Glomerular endothelial cell (primary cell): Measurements from ENCODE around the gene SLC36A4. TPM values are rescaled to one million over a fixed set of nuclear protein-coding genes. Genes with fewer than 3 reads are reported as not detected.
"Not testable (repeated sequence)": the region's sequence is repeated elsewhere in the genome, so short reads cannot be mapped to it uniquely, and the experiment has no call there.

Source experiments
- DNase-seq: peaks from one replicate; pipeline ENCODE4 v3.0.0-alpha.2; 2011; ENCODE audit warnings: low read depth, low spot score; ENCODE audit errors: extremely low read depth
- total RNA-seq: library from RNA; depleted of rRNA; stranded (reverse); fragments of >200 nt; gene quantifications from 2 replicates; pipeline ENCODE4 v1.2.3, GENCODE V29; 2015

The SLC36A4 gene
- total RNA-seq, 1 donor from 2014 or later = 11.6 TPM

- no peak for DNase-seq
Measured at GRCh38 chr11:93194673-93195291, 3.0 kb downstream of the SLC36A4 start.

- DNase-seq = no peak
Measured at GRCh38 chr11:93193731-93194130, 4.1 kb downstream of the SLC36A4 start.

GRCh38 chr11:93192163-93192562, 5.6 kb downstream of the SLC36A4 start:
- no peak for DNase-seq

- no peak for DNase-seq
Measured at GRCh38 chr11:93189462-93189861, 8.3 kb downstream of the SLC36A4 start.

GRCh38 chr11:93188726-93189125, 9.1 kb downstream of the SLC36A4 start:
- DNase-seq = no peak

- no peak for DNase-seq
Measured at GRCh38 chr11:93187290-93187689, 10.5 kb downstream of the SLC36A4 start.

GRCh38 chr11:93177891-93178290, 19.9 kb downstream of the SLC36A4 start:
- DNase-seq = not testable (repeated sequence)

GRCh38 chr11:93169950-93170561, 27.7 kb downstream of the SLC36A4 start:
- DNase-seq = peak; percentile 22

- DNase-seq = no peak
Measured at GRCh38 chr11:93169143-93169542, 28.6 kb downstream of the SLC36A4 start.

- no peak for DNase-seq
Measured at GRCh38 chr11:93166862-93167261, 30.9 kb downstream of the SLC36A4 start.

GRCh38 chr11:93166194-93166593, 31.6 kb downstream of the SLC36A4 start:
- DNase-seq = no peak

- no peak for DNase-seq
Measured at GRCh38 chr11:93160808-93161207, 37.0 kb downstream of the SLC36A4 start.

GRCh38 chr11:93160156-93160555, 37.6 kb downstream of the SLC36A4 start:
- DNase-seq = peak; percentile 33

GRCh38 chr11:93159721-93160120, 38.1 kb downstream of the SLC36A4 start:
- no peak for DNase-seq

GRCh38 chr11:93155738-93156137, 42.1 kb downstream of the SLC36A4 start:
- no peak for DNase-seq

- no peak for DNase-seq
Measured at GRCh38 chr11:93145390-93145915, 52.3 kb downstream of the SLC36A4 start.

GRCh38 chr11:93143800-93144199, 54.0 kb downstream of the SLC36A4 start:
- DNase-seq = no peak

GRCh38 chr11:93143186-93143585, 54.6 kb downstream of the SLC36A4 start:
- no peak for DNase-seq

GRCh38 chr11:93133488-93134109, 64.2 kb downstream of the SLC36A4 start:
- no peak for DNase-seq

GRCh38 chr11:93132836-93133235, 65.0 kb downstream of the SLC36A4 start:
- no peak for DNase-seq

GRCh38 chr11:93131709-93132108, 66.1 kb downstream of the SLC36A4 start:
- no peak for DNase-seq

GRCh38 chr11:93128574-93128973, 69.2 kb downstream of the SLC36A4 start:
- no peak for DNase-seq
